CD4-positive, alpha-beta T cell treated with Interleukin-21 for 1 hour (primary cell): ENCODE results near the gene RALGAPB.
"Not testable (repeated sequence)": the region's sequence is repeated elsewhere in the genome, so short reads cannot be mapped to it uniquely, and the experiment has no call there.

Experiments
- DNase-seq: peaks from one replicate; pipeline ENCODE4 v3.0.0-alpha.2; 2020

RALGAPB gene

DNA sequence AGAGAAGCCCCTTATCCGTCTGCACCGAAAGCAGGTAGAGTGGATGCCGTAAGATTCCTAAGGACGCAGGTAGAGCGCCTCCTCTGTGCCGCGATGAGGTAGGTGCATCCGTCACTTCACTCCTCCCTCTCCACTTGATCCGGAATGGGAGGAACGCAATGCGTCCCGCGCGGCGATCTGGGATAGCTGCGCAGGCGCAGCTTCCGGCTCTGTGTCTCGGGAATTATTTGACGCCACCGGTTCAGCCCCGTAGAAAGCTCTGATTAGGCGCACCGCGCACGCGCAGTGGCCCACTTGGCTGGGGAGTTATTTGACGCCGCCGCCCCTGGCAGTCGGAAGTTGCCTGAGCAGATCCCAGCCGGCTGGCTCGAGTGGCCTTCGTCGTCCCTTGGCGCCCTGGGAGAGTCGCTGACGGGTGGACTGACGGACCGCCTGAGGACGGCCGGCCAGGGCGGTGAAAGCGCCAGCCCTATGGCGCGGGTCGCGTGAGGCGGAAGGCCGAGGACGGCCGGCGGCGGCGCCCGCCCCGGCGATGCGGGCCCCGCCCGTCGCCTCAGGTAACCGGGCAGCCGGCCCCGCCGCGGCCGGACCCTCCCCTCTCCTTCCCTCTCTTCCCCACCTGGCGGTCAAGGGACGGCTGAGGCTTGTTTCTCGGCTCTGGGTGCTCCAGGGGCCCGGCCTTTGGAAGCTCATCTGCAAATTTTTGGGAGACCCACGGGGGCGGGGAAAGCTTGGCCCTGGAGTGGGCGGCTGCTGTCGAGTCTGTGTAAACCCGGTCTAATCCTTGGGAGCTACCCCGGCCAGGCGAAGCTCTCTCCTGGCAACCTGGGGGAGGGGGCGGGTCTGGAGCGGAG is at the start of gene RALGAPB:
Gene RALGAPB, plus strand, starts transcription at position 331 of the 854 bp plus-strand sequence. CDS start 15,590 bp downstream, outside the sequence.
- peak; percentile 98 for DNase-seq

DNA sequence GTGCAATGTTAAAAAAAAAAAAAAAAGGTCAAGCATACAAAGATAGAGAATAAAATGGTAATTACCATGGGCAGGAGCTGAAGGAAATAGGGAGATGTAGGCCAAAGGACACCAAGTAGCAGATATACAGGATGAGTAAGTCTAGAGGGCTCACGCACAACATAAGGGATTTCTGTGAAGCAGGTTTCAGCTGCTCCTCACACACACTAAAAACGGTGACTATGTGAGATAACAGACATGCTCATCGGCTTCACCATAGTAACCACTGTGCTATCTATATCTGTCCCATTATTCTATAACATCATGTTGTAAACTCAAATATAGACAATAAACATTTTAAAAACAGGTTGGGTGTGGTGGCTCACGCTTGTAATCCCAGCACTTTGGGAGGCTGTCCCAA is 49.1 kb upstream of the RALGAPB start:
- DNase-seq: no peak

DNA sequence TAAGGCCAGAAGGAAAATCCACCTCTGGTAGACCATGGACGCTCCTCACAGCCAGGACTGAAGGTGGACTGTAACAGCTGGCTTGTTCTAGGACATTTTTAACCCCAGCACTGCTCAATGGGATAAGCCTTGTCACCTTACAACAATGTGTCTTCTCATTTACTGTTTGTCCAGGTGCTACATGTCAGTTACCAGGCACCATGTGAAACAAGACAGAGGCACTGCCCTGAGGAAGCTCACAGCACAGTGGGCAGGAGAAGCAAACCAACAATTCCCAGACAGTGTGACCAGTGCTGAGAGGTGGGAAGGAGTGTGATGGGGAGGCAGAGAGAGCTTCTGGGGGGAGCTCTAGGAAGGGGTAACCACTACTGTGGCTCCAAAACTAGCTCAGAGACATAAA is 48.2 kb upstream of the RALGAPB start:
- no peak for DNase-seq

DNA sequence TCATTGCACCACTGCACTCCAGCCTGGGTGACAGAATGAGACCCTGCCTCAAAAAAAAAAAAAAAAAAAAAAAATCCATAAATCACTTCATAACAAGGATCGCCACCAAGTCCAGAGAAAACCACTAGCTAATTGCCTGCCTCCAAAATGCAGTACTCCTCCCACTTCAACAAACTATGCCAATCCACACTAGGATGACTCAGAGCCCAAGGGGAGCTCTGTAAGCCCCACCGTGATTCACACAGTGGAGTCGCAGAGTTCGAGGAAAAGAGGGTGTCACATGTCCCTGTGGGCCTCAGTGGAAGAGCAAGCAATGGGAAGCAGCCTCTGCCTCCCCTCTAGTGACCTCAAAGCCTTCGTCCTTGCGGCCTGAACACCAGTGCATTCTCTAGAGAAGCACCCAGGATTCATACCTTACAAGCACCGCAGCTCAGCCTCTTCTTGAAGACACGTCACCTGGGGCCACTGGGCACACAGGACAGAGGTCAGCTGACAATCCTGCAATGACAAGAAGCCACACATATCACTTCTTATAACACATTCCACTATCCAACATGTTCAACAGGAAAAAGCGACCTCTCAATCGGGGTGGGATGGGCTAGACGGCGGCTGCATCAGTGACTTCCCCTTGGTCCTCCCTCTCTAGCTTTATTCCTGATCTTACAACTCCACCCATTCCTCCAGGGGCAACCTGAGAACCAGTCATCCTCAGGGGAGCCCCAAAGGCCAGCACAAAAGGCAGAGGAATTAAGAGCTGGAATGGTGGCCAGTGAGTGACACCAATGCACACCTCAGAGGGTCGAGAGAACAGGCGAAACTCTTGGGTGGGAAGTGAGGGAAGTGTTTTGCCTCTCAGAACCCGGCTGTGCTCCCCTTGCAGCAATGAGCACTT is 46.4 kb upstream of the RALGAPB start:
- DNase-seq: no peak

DNA sequence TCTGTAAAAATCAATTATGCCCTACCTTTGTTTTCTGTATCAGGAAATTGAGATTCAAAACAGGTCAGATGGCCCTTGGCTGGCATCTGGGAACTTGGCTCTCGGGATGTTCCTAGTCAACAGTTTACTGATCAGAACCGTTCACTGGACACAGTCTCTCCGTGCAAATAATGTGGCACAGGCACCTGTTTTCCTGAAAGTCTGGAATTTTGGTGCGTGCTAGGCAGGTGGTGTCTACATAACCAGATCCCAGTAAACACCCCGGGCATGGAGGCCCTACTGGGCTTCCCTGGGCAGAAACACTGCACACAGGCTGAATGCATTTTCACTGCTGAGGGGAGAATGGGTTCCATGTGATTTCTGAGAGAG is 45.0 kb upstream of the RALGAPB start:
- DNase-seq: no peak

DNA sequence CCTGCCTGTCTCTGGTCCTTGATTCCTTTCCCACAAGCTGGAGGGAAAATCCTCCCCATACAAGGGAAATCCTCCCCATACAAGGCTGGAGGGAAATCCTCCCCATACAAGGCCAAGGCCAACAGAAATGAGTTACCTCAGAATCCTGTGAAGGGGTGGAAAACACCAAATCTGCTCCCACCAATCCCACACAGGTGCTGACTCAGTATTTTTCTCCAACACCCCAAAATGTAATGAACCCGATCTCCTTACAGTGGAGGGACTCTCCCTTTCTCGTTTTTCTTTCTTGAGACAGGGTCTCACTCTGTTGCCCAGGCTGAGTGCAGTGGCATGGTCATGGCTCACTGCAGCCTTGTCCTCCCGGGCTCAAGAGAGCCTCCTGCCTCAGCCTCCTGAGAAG is 43.8 kb upstream of the RALGAPB start:
- DNase-seq: no peak

DNA sequence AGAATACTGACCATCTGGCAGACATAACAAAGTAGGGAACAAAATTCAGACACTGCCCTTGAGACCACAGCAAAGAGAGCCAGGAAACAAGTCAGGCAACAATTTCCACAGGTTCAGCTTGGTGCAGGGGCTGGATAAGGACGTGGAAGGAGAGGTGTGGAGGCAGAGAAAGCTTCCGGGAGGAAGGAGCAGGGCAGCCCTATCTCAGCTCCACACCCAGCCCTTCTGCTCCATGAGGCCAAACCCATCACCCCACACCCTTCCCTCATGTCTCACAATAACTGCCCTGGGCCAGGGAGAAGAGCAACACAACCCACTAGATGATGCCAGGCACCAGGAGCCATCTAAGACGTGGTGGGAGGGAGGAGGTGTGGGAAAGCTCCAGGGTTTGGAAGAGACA is 43.3 kb upstream of the RALGAPB start:
- no peak for DNase-seq

DNA sequence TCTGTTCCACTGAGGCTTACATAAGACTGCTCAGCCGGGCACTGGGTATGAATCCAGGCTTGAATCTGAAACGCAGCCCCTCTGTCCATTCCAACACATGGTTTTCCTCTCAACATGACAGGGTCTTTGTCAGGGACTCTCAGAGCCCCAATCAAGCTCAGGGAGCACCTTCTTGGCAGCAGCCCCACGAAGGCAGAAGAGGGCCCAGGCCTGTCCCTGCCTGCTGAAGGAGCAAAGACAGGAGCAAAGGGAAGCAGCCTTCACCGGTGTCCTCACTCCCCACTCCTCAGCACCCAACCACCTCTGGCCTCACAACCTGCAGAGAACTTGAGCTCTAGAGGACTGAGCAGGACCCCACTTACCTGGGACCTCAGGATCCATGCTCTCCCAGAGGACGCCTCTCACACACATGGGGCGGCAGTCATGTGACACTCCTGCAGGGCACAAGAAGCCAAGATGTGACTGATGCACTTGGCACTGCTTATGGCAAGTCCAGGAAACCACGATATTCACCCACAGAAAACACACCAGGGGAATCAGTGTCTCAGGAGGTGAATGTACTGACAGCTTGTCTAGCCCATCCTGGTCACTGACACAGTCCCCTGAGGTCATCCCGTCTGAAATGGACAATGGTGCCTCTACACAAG is 41.8 kb upstream of the RALGAPB start:
- no peak for DNase-seq

DNA sequence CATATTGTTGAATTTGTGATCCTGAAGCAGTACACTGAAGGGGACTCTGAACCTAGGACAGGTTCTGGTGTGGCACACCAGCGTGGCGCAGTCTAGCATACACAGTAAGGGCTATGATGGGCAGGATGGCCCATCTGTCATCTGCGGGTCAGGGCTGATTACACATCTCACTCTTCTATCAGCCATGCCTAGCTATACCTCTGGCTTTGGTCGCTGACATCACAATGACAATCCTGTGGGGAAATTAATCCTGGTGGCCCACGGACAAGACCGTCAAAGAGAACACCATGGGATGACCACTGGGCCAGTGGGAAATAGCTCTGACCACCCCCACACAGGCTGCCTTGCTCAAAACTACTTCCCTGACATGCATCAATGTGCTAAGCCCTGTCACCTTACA is 40.4 kb upstream of the RALGAPB start:
- DNase-seq: no peak

DNA sequence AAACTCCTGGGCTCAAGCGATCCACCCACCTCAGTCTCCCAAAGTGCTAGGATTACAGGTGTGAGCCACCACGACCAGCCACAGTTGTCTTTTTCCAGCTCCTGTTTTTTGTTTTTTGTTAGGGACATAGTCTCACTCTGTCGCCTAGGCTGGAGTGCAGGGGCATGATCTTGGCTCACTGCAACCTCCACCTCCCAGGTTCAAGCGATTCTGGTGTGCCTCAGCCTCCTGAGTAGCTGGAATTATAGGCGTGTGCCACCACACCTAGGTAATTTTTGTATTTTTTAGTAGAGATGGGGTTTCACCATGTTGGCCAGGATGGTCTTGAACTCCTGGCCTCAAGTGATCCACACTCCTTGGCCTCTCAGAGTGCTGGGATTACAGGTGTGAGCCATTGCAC is 39.8 kb upstream of the RALGAPB start:
- DNase-seq: not testable (repeated sequence)

DNA sequence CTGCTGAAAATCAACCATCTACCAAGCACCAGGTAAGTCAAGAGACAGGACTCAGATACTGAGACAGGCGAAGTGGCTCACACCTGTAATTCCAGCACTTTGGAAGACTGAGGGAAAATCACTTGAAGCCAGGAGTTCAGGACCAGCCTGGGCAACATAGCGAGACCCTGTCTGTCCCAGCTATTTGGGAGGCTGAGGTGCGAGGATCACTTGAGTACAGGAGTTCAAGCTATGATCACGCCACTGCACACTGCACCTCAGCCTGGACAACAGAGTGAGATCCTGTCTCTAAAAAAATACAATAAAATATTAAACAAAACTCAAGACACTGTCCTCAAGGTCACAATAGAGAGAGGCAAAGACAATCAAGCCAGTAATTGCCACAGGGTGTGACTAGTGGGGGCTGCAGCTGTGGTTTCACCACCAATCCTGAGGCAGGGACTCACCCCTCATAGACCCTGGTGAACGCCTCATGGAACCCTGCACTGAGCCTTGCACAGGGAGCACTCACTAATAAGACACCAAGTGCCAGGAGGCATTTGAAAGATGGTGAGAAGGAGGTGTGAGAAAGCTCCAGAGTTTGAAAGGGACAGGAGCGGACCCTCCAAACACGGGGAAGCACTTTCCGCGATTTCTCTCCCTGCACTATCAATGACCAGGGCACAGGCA is 39.2 kb upstream of the RALGAPB start:
- no peak for DNase-seq

DNA sequence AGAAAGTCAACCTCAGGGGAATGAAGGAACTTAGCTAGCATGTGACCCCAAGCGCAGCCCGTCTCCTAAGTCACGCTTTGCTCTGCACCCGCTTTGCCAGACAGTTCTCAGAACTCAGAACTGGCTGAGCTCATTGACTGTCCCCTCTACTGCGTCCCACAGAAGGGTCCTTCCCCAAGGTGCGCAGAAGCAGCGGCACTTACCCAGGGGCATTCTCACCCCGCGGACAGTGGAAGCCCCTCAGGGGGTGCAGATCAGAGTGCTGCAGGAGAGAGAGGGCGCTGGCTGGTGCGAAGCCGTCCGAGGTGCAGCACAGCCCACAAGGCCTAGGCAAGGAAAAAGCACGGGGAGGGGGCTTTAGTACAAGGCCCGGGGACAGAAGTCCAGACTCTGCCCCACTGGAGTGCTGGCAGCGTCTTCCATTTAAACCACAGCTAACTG is 38.3 kb upstream of the RALGAPB start:
- DNase-seq: peak; percentile 19

DNA sequence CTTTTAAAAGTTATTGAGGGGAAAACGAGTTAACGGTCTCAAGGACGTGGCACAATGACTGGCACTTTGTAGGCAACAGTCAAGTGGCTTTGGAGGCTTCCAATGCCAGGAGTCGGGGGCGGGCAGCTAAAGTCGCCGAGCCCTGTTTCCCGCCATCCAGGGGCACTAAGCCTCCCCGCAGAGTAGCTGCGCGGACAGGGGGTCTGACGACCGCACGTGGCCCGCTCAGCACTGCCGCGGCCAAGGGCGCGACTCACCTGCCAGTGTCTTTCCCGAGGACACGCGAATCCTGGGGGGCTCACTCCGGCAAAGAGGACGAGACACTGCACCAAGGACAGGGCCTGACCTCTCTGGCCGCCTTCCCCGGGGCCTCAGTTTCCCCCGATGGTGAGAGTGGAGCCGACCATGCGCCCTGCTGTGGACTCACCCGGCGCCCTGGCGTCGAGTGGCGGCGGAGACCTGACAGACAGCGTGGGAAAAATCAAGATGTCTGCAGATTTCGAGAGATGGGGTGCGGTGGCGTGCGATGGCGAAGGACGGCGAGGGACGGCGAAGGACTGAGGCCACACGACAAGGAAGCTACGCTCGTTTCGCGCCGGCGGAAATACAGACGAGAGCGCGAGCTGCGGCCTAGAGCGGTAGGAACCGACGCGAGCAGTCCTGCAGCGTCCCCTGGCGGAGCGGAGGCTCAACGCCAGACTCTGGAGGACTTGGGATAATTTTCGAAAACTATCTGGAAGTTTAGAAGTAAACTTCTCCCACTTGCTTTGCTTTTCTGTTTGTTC is 37.7 kb upstream of the RALGAPB start, which contains the start of gene SNHG17:
Gene SNHG17, minus strand, starts transcription at position 559 of the 785 bp plus-strand sequence.
- DNase-seq: peak; percentile 90

DNA sequence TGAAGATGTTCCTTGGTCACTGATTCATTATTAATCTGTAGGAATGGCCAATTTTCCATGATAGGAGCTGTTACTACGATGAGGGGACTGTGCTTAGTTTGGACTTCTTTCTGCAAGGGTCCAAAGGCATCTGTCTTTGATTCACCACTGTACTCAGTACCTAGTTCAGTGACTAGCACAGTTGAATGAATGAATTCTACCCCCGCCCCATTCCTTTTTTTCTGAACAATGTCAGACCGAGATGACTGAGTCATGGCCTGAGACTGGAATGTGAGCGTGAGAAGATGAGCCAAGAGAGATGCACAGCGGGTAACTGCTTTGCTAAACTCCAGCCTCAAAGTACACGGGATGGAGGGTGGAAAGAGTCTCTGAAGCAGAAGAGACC is 37.1 kb upstream of the RALGAPB start:
- no peak for DNase-seq

DNA sequence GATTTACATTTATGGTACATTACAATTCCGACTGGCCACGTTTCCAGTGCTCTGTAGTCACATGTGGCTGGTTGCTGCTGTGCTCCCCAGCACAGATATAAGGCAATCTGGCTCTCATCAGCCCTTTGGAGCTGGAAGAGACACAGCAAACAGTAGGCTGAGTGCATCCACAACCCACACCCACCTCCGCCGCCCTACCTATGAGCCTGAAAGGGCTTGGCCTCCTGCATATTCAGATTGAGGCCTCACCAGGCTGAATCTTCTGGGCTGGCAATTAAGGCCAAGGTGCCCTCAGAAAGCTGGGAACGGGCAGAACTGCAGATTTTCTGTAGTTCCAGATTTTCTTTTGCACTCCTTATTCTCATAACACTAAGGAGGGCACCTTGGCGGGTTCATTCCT is 34.8 kb upstream of the RALGAPB start:
- DNase-seq: no peak

DNA sequence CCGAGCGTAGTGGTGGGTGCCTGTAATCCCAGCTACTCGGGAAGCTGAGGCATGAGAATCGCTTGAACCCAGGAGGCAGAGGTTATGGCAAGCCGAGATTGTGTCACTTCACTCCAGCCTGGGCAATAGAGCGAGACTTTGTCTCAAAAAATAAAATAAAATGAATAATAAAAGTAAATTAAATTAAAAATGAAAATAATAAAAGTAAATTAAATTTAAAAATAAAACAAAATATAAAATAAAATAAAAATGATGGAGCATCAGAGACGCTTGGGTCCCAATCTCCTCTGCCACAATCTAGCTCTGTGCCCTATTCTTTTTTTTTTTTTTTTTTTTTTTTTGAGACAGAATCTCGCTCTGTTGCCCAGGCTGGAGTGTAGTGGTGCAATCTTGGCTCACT is 31.5 kb upstream of the RALGAPB start:
- not testable (repeated sequence) for DNase-seq

DNA sequence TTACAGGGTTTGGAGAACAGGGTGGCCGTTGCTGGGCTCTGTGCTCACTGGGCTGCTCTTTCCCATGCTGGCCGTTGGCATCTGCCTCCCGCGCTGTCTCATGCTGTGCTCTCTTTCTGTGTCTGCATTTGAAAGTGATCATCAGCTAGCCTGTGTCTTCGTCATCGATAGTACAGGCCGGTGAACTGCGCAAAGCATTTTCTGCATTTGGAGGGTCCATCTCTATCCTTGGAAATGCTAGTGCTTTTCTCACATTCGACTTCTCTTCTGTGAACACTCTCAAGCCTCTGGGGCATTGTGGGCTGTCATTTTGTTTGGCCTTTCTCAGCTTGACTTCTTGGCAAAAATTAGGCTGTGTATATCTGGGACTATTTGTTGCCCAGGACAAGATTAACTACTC is 30.7 kb upstream of the RALGAPB start:
- no peak for DNase-seq

DNA sequence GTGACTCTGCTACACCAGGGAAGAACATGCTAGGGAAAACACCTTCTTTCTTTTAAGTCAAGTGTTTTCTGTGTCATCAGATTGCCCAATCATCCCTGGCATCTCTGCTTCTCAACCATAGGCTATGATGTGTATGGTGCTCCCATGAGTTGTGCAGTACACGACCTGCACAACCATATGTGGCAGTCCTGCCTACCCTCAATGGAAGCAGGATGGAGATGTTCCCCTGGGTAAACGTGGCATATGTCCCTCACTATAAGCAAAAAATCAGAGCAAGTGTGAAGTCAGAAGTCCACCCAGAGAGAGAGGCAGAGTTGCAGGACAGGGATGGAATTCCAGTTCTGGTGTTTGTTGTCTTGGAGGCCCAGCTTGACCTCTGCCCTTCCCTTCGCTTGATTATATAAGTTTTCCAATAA is 27.3 kb upstream of the RALGAPB start:
- no peak for DNase-seq

DNA sequence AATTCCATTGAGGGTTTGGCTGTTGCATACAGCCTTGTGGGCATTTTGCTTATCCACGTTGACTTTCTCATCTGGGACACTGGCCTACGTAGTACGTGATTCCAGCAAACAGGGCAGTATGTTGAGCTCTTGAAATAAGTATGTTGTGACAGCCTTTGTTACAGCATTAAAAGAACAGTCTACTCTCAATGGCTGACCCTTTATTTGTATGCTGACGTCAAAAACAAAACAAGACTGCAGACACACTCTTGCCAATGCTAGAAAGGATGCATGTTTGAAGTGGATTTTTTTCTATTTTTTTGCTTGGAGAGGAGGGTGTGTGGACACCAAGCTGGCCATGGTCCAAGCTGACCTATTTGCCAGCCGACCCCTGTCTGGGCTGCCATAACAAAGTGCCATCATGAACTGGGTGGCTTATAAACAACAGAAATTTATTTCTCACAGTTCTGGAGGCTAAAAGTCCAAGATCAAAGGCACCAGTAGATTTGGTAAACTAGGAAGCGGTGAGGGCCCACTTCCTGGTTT is 26.7 kb upstream of the RALGAPB start:
- DNase-seq: no peak

DNA sequence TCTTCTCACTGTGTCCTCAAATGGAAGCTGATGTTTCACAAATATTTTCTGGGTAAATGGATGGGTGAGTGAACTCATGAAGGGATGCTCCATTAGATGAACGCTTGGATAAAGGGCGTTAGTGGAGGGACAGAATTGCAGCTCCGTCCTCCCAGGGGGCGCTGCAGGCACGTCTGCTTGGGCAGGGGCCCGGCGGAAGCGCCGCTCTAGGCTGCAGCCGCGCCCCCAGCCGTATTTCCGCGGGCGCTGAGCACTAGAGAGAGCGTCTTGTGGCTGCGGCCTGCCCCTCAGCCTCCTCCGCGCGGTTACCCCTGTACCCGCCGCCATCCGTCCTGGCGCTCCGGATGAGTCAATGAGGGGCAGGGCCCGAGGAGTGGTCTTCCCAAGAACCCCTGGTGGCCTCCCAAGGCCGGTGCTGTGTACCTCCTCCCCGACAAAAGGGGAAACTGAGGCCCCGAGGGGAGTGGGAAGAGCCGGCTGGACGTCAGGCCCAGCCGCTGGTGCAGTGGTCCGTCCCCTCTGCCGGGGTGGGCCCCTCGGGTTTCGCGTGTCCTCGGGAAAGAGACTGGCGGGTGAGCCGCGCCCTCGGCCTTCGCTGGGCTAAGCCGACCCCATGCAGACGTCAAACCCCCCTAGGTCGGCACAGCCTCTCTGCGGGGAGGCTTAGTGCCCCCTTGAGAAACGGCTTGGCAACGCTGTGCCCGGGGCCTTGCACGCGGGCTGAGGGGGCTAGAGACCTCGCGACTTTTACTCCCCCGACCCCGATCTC is 26.0 kb upstream of the RALGAPB start:
- DNase-seq: peak; percentile 92

DNA sequence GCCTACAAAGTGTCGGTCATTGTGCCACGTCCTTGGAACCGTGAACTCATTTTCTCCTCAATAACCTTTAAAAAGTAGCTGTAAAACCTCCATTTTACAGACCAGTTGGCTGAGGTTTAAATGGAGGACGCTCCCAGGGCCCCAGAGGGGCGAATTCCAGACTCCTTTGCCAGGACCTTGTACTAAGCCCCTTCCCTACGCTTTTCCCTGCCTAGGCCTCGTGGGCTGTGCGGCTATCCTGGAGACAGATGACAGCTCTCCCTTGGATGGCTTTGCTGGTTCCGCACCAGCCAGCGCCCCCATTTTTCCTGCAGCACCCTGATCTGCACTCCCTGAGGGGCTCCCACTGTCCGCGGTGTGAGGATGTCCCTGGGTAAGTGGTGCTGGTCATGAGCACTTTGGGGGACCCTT is 25.4 kb upstream of the RALGAPB start:
- DNase-seq: no peak
